CD4-positive, CD25-positive, alpha-beta regulatory T cell (primary cell): ENCODE measurements around the gene DVL1. TPM values are rescaled to one million over a fixed set of nuclear protein-coding genes. Genes with fewer than 3 reads are reported as not detected.
A peak's percentile ranks its signal among the peaks of the same experiment; 100 is the strongest.

ENCODE experiments used
- ATAC-seq, 2 donors: fragments of 150-1000 bp; cut with Tn5 transposase; one replicate each; pipeline ENCODE4 v1.10.0; 2021; ENCODE audit warnings: low read depth in 2 of 2, moderate number of reproducible peaks in 2 of 2, moderate library complexity in 1 of 2
- DNase-seq, 3 donors: peaks; one replicate each; pipeline versions ENCODE4 v3.0.0 to v3.0.0-alpha.2; 2012 to 2022; ENCODE audit warnings: mixed read lengths in 1 of 3
- H3K27ac ChIP-seq: one replicate; pipeline ENCODE4 v1.7.0; 2013; ENCODE audit warnings: mild to moderate bottlenecking, low read length; ENCODE audit not compliant: insufficient read depth, poor library complexity, severe bottlenecking
- H3K27me3 ChIP-seq: one replicate; pipeline ENCODE4 v1.7.0; 2013; ENCODE audit warnings: low read length; ENCODE audit not compliant: control insufficient read depth, insufficient read depth
- H3K36me3 ChIP-seq: one replicate; pipeline ENCODE4 v1.7.0; 2013; ENCODE audit warnings: mild to moderate bottlenecking, low read length, moderate library complexity; ENCODE audit not compliant: control insufficient read depth, insufficient read depth
- H3K4me1 ChIP-seq: 2 replicates; pipeline ENCODE4 v1.7.0; 2013; ENCODE audit warnings: mild to moderate bottlenecking, low read length; ENCODE audit not compliant: insufficient read depth, control insufficient read depth, poor library complexity, severe bottlenecking
- H3K4me3 ChIP-seq: one replicate; pipeline ENCODE4 v1.7.0; 2013; ENCODE audit warnings: low read depth, mild to moderate bottlenecking, low read length, moderate library complexity
- H3K9me3 ChIP-seq, 2 experiments: 1 replicate in 1 of 2; 2 replicates in 1 of 2; pipeline ENCODE4 v1.7.0; 2013; ENCODE audit warnings: low read length in 2 of 2, mild to moderate bottlenecking in 1 of 2, moderate library complexity in 1 of 2; ENCODE audit not compliant: control insufficient read depth in 2 of 2
- H3K27ac Mint-ChIP-seq, 3 donors: one replicate each; pipeline ENCODE4 v1.8.0; 2020 to 2022; ENCODE audit warnings: mild to moderate bottlenecking in 3 of 3, mixed read lengths in 3 of 3, moderate library complexity in 2 of 3
- H3K27me3 Mint-ChIP-seq: one replicate; pipeline ENCODE4 v1.8.0; 2022; ENCODE audit warnings: mild to moderate bottlenecking, mixed read lengths
- H3K36me3 Mint-ChIP-seq: one replicate; pipeline ENCODE4 v1.8.0; 2020; ENCODE audit warnings: mixed read lengths
- H3K4me1 Mint-ChIP-seq, 4 donors: one replicate each; pipeline ENCODE4 v1.8.0; 2020 to 2022; ENCODE audit warnings: mixed read lengths in 4 of 4, mild to moderate bottlenecking in 1 of 4
- H3K4me3 Mint-ChIP-seq, 4 donors: one replicate each; pipeline ENCODE4 v1.8.0; 2020 to 2022; ENCODE audit warnings: mild to moderate bottlenecking in 4 of 4, mixed read lengths in 4 of 4, moderate library complexity in 3 of 4
- H3K9me3 Mint-ChIP-seq, 7 donors: one replicate each; pipeline ENCODE4 v1.8.0; 2020 to 2022; ENCODE audit warnings: mixed read lengths in 7 of 7, mild to moderate bottlenecking in 3 of 7, moderate library complexity in 2 of 7
- polyA plus RNA-seq, 4 donors: library from polyadenylated mRNA; unstranded; fragments of 300-500 nt; fragmentation: Illumina TruSeq; gene quantifications; one replicate each; pipeline ENCODE4 v1.2.3, GENCODE V29; 2021
- total RNA-seq: library from RNA; stranded (reverse); gene quantifications from one replicate; pipeline ENCODE4 v1.2.3, GENCODE V29; 2022

Gene DVL1
- total and polyA plus RNA-seq, 5 donors from 2014 or later: 0.43 to 40.0 (median 1.00) TPM

DNA sequence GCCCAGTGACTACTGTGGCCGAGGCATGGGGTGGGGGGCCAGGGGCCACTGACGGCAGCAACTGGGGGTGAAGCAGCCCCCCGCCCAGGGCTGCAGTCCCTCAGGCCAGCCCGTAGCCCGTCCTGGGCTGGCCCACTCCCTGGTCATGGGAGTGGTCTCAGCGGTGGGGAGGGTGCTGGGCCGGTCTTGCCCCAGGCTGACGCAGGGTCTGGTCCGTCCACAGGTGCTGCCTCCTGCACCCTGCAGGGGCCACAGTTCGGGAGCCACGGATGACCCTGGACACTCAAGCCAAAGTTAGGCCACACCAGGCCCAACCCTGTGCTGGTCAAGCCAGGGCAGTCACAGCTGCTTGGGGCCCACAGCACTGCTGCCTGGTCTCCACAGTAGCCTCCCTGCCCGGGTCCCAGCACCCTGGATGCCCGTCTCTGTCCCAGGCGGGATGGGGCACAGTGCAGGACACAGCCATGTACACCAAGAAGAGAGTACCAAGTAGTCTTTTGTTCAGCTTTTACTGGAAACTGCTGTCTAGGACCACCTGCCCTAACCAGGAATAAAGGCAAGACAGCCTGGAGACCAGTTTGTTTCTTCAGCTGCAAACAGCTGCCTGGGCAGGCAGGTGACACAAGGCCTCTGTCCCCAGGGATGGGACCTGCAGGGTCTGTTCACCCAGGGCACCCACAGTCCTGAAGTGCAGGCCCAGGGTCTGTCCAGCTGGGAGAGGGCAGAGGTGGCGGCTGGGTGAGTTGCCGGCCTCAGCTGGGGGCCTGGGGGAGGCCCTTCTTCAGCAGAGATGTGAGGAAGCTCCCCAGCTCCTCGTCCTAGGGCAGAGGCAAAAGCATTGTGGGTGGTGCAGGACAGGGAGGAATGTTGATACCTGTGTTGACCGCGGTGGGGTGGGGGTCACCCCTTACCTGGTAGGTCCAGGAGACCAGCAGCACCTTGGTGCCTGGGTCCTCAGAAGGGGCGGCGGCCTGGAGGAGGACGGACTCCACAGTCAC, 37.8 kb downstream of the DVL1 start:
- no peaks in the 10 kb centered on the region for H3K36me3 Mint-ChIP-seq
- H3K27me3 ChIP-seq: no peaks in the 10 kb centered on the region
- peaks cover 27% of the 10 kb centered on the region for H3K36me3 ChIP-seq
- H3K4me1 ChIP-seq: peaks cover 26% of the 10 kb centered on the region
- ATAC-seq (no peak), DNase-seq (no peak)
- H3K4me3 ChIP-seq: no peak overlapping the region
- peak overlapping the region in 2 of 4 donors; percentile 44 to 59 for H3K4me3 Mint-ChIP-seq
- no peaks in the 10 kb centered on the region for H3K27me3 Mint-ChIP-seq
- H3K27ac Mint-ChIP-seq: peak overlapping the region in 1 of 3 donors; percentile 60
- peaks cover 0 to 10% (median 4%) of the 10 kb centered on the region in 4 donors for H3K4me1 Mint-ChIP-seq
- no peak overlapping the region for H3K27ac ChIP-seq
- H3K9me3 ChIP-seq: no peaks in the 10 kb centered on the region
- peaks cover 0 to 3% (median 0%) of the 10 kb centered on the region in 7 donors for H3K9me3 Mint-ChIP-seq

DNA sequence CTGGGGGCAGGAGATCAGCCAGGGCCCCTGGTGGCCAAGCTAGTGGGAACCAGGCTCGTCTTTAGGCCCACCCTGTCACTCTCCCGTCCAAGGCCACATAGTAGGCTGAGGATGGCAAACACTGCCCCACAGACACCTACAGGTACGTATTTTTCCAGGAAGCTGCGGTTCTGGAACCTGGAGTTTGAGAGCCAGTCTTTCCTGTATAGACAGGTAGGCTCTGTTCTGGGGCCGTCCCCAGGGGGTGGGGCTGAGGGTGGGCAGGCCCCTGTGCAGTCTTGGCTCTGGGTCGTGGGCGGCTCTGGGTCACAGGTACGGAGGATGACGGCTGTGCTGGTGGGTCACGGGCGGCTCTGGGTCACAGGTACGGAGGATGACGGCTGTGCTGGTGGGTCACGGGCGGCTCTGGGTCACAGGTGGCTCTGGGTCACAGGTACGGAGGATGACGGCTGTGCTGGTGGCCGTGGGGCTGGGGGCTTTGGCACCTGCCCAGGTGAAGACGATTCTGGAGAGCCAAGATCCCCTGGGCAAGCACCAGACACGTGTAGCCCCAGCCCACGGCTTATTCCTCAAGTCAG, 38.7 kb downstream of the DVL1 start:
- Histone ChIP-seq H3K36me3 (peaks cover 23% of the 10 kb centered on the region), H3K4me3 (no peak overlapping the region), H3K27me3 (no peaks in the 10 kb centered on the region), H3K27ac (no peak overlapping the region), H3K4me1 (peaks cover 34% of the 10 kb centered on the region), H3K9me3 (no peaks in the 10 kb centered on the region)
- Mint-ChIP-seq H3K36me3 (no peaks in the 10 kb centered on the region), H3K27ac (peak overlapping the region in 1 of 3 donors; percentile 60), H3K27me3 (no peaks in the 10 kb centered on the region), H3K4me3 (peak overlapping the region; percentile 52 to 90 (median 58)), H3K9me3 (peaks cover 0 to 3% (median 0%) of the 10 kb centered on the region in 7 donors), H3K4me1 (peaks cover 0 to 18% (median 8%) of the 10 kb centered on the region in 4 donors)
- ATAC-seq (no peak), DNase-seq (no peak)

DNA sequence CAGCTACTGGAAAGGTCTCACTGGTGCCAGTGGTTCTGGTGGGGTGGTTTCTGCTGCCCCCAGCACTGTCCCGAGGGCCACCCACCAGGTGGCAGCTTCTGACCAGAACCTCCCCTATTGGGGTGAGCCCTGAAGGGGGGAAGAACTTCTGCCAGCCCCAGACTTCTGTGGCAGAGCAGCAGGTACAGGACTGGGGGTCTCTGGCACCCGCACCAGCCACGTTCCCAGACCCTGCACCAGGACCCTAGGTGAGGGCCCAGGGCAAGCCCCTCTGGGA, 39.2 kb downstream of the DVL1 start:
- Histone ChIP-seq H3K27me3 (no peaks in the 10 kb centered on the region), H3K36me3 (peaks cover 22% of the 10 kb centered on the region), H3K9me3 (no peaks in the 10 kb centered on the region), H3K27ac (no peak overlapping the region), H3K4me1 (peaks cover 40% of the 10 kb centered on the region), H3K4me3 (no peak overlapping the region)
- H3K9me3 Mint-ChIP-seq: peaks cover 0 to 3% (median 0%) of the 10 kb centered on the region in 7 donors
- DNase-seq (no peak), ATAC-seq (no peak)
- H3K27me3 Mint-ChIP-seq: no peaks in the 10 kb centered on the region
- peak overlapping the region; percentile 31 to 63 (median 54) for H3K4me3 Mint-ChIP-seq
- no peaks in the 10 kb centered on the region for H3K36me3 Mint-ChIP-seq
- H3K4me1 Mint-ChIP-seq: peaks cover 0 to 23% (median 8%) of the 10 kb centered on the region in 4 donors
- H3K27ac Mint-ChIP-seq: peak overlapping the region in 1 of 3 donors; percentile 60

DNA sequence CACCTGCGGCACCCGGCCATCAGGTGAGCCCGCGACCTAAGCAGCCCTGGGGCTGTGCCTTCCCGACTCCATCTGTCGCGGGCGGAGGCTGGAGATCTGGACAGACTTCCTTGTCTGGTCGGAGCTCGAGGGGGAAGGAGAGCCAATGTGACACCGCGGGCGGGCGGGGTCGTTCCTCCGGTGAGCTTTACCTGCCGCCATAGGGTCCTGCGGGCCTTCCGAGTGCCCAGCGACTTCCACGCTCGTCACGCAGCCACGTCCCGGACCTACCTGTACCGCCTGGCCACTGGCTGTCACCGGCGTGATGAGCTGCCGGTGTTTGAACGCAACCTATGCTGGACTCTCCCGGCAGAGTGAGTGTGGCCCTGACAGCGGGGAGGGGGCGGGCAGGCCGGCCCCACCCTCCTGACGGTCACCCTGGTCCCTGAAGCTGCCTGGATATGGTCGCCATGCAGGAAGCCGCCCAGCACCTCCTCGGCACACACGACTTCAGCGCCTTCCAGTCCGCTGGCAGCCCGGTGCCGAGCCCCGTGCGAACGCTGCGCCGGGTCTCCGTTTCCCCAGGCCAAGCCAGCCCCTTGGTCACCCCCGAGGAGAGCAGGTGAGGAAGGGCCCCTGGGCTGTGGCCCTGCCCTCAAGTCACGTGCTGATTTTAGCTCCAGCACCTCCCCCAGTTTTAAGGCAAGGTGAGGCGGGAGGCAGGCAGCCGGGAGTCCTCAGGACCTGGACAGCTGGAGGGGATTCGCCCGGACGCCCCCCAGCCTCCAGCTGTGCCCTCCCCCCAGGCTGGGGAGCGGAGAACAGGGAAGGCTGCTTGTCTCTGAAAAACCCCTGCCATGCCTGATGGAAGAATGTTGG, 39.7 kb downstream of the DVL1 start:
- Mint-ChIP-seq H3K27ac (no peak overlapping the region), H3K4me3 (peak overlapping the region; percentile 54 to 91 (median 70)), H3K4me1 (peaks cover 0 to 24% (median 8%) of the 10 kb centered on the region in 4 donors), H3K9me3 (peaks cover 0 to 3% (median 0%) of the 10 kb centered on the region in 7 donors), H3K27me3 (no peaks in the 10 kb centered on the region), H3K36me3 (no peaks in the 10 kb centered on the region)
- peaks cover 19% of the 10 kb centered on the region for H3K36me3 ChIP-seq
- no peak overlapping the region for H3K4me3 ChIP-seq
- ATAC-seq (no peak), DNase-seq (no peak)
- peaks cover 45% of the 10 kb centered on the region for H3K4me1 ChIP-seq
- H3K9me3 ChIP-seq: no peaks in the 10 kb centered on the region
- H3K27me3 ChIP-seq: no peaks in the 10 kb centered on the region
- peak overlapping the region; percentile 89 for H3K27ac ChIP-seq

DNA sequence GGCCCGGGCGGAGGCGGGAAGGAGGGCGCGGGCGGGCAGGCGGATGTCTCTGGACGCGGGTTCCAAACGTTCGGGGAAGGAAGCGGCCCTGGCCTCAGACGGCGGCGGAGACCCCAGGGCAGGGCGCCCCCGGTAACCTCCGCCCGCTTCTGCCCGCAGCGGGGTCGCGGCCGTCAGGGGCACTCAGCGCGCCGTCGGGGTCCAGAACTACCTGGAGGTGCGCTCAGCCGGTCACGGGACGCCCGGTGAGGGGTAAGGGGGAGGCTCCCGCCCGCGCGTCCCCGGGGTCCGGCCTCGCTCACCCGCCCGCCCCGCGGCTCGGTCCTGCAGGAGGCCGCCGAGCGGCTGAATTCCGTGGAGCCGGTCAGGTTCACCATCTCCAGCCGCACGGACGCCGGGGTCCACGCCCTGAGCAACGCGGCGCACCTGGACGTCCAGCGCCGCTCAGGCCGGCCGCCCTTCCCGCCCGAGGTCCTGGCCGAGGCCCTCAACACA, 40.4 kb downstream of the DVL1 start:
- no peaks in the 10 kb centered on the region for H3K9me3 ChIP-seq
- Mint-ChIP-seq H3K4me1 (peaks cover 0 to 26% (median 8%) of the 10 kb centered on the region in 4 donors), H3K27me3 (no peaks in the 10 kb centered on the region), H3K27ac (peak overlapping the region; percentile 5 to 92 (median 73)), H3K36me3 (no peaks in the 10 kb centered on the region), H3K4me3 (peak overlapping the region; percentile 86 to 94 (median 91)), H3K9me3 (peaks cover 0 to 3% (median 0%) of the 10 kb centered on the region in 7 donors)
- peaks cover 16% of the 10 kb centered on the region for H3K36me3 ChIP-seq
- H3K27ac ChIP-seq: peak overlapping the region; percentile 89
- H3K27me3 ChIP-seq: no peaks in the 10 kb centered on the region
- H3K4me3 ChIP-seq: no peak overlapping the region
- peaks cover 46% of the 10 kb centered on the region for H3K4me1 ChIP-seq
- DNase-seq: peak in 1 of 3 donors; percentile 15
- ATAC-seq: no peak

DNA sequence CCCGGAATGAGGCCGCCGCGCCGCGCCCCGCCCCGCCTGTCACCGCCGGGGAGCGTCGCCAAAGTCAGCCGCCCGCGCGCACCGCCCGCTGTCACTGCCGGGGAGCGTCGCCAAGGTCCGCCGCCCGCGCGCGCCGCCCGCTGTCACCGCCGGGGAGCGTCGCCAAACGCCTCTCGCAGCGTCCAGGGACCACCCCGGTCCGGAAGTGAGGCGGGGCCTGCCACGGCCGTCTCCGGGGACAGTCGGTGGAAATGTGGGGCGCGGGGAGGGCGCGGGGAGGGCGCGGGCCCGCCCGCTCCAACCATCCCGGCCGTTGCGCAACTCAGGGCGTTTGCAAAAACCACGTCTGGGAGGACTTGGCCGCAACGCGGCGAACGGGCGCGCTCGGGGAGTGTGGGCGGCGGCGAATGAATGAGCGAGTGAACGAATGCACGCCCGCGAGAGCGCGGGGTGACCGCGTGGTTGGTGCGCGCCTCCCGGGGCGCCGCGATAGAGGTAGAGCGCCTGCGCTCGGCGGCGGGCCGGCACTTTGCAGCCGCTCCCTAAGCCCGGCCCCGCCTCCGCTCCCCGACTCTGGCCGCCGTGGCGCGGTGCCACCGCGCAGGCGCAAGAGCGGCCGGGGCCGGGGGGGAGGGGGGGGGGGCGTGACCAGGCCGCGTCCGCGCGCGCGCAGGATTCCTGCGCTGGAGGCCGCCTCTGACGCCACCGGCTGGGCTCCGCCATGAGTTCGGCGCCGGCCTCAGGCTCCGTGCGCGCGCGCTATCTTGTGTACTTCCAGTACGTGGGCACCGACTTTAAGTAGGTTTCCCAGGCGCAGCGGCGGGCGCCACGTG, 41.1 kb downstream of the DVL1 start, which contains the start of the genes ACAP3 and PUSL1:
TSS of gene ACAP3 (minus strand) at position 8 of the 833 bp plus-strand sequence. CDS start 115 bp downstream, outside the sequence.
TSS of gene PUSL1 (plus strand) at position 675 of the 833 bp plus-strand sequence. CDS start at position 722, 47 bp downstream.
- H3K36me3 ChIP-seq: peaks cover 11% of the 10 kb centered on the region
- peak within 1 kb of the TSS; percentile 71 for H3K4me3 ChIP-seq
- Mint-ChIP-seq H3K4me3 (peak within 1 kb of the TSS; percentile 87 to 94 (median 91)), H3K36me3 (no peaks in the 10 kb centered on the region), H3K4me1 (peaks cover 0 to 26% (median 8%) of the 10 kb centered on the region in 4 donors), H3K27ac (peak within 1 kb of the TSS; percentile 75 to 92 (median 91)), H3K27me3 (no peaks in the 10 kb centered on the region), H3K9me3 (peaks cover 0 to 3% (median 0%) of the 10 kb centered on the region in 7 donors)
- ATAC-seq: peak; percentile 69 to 74
- H3K9me3 ChIP-seq: no peaks in the 10 kb centered on the region
- peak; percentile 82 to 95 (median 92) for DNase-seq
- H3K27ac ChIP-seq: peak within 1 kb of the TSS; percentile 89
- H3K4me1 ChIP-seq: peaks cover 46% of the 10 kb centered on the region
- no peaks in the 10 kb centered on the region for H3K27me3 ChIP-seq
